ENCODE measurements around the gene HEXD.

HEXD gene

GRCh38 chr17:82400206-82400605, 17.9 kb upstream of the HEXD start:
- TF ChIP-seq CTCF (IDR thresholded peaks at IDR 0.05; ENCODE audit: low read depth, low read length) = no peak
- in situ Hi-C loops (cut with HindIII; ENCODE audit: low sequenced_read_pairs) = no loop called here
- DNase-seq (ENCODE audit: low read depth, low spot score) = no peak
- no peak overlapping the region for H3K4me3 ChIP-seq (ENCODE audit: low read depth, low read length)

GRCh38 chr17:82400830-82401229, 17.3 kb upstream of the HEXD start:
- no peak for TF ChIP-seq CTCF (IDR thresholded peaks at IDR 0.05; ENCODE audit: low read depth, low read length)
- no peak overlapping the region for H3K4me3 ChIP-seq (ENCODE audit: low read depth, low read length)
- in situ Hi-C loops (cut with HindIII; ENCODE audit: low sequenced_read_pairs) = no loop called here
- DNase-seq (ENCODE audit: low read depth, low spot score) = no peak

GRCh38 chr17:82402865-82403264, 15.3 kb upstream of the HEXD start:
- TF ChIP-seq CTCF (IDR thresholded peaks at IDR 0.05; ENCODE audit: low read depth, low read length) = no peak
- no peak for DNase-seq (ENCODE audit: low read depth, low spot score)
- in situ Hi-C loops (cut with HindIII; ENCODE audit: low sequenced_read_pairs) = no loop called here
- no peak overlapping the region for H3K4me3 ChIP-seq (ENCODE audit: low read depth, low read length)

DNA sequence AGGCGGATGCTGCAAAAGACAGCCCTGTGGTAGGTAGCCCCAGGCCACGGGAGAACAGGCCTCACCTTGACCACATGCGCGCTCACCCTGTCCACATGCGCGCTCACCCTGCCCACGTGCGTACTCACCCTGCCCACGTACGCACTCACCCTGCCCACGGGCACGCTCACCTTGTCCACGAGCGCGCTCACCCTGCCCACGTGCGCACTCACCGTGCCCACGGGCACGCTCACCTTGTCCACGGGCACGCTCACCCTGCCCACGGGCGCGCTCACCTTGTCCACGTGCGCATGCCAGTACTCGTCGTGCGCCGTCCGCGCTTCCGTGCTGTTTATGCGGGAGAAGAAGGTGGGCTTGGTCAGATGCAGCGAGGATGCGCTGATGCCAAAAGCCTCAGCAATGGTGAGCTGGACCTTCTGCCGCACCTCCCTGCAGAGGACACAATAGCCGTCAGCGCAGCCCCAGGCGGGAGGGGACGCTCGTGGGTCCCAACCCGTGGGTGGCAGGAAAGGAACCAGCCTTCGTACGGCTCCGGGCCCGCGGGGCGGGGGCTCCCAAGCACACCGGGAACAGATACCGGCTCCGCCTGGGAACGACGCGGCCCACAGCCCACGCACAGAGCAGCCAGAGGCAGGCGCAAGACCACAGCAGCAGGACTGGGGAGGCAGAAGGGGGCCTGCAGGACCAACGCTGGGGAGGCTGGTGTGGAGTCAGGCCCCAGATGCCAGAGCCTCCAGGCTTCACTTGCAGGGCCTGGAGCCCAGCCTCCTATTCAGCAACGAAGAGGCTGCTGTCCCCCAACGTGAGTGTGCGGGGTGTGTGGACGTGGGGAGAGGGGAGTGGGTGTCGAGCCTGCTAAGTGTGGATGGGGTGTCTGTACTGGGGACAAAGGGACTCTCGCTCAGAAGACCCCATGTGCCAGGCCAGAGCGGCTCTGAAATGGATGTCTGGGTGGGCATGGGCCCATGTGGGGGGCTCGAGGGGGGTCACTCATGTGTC, 14.2 kb upstream of the HEXD start:
- in situ Hi-C loops (cut with HindIII; ENCODE audit: low sequenced_read_pairs) = no loop called here
- no peak for DNase-seq (ENCODE audit: low read depth, low spot score)
- H3K4me3 ChIP-seq (ENCODE audit: low read depth, low read length) = no peak overlapping the region
- no peak for TF ChIP-seq CTCF (IDR thresholded peaks at IDR 0.05; ENCODE audit: low read depth, low read length)

DNA sequence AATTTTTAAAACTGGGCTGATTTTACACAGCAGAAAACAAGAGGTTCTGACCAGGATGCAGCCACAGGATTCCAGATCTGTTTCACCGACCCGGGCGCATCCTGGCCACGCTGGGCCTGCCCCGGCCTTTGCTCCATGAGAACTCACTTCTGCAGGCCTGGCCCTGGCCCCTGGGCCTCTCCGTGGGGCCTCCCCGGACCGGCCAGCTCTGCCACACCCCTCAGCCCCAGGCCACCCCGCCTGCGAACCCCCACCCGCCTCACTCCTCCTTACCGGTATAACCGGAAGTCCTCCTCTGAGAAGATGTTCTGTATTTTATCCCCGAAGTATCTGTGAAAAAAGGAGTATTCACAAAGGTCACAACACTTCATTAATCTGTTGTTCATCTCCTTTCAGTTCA, 13.1 kb upstream of the HEXD start:
- in situ Hi-C loops (cut with HindIII; ENCODE audit: low sequenced_read_pairs) = no loop called here
- TF ChIP-seq CTCF (IDR thresholded peaks at IDR 0.05; ENCODE audit: low read depth, low read length) = no peak
- no peak for DNase-seq (ENCODE audit: low read depth, low spot score)

GRCh38 chr17:82406131-82406671, 11.9 kb upstream of the HEXD start:
- DNase-seq (ENCODE audit: low read depth, low spot score) = no peak

More for the DNA sequence above, 13.1 kb upstream of the HEXD start:
- no peak overlapping the region for H3K4me3 ChIP-seq (ENCODE audit: low read depth, low read length)

More at GRCh38 chr17:82406131-82406671, 11.9 kb upstream of the HEXD start:
- TF ChIP-seq CTCF (IDR thresholded peaks at IDR 0.05; ENCODE audit: low read depth, low read length) = no peak
- in situ Hi-C loops (cut with HindIII; ENCODE audit: low sequenced_read_pairs) = no loop called here
- H3K4me3 ChIP-seq (ENCODE audit: low read depth, low read length) = no peak overlapping the region
